SH-SY5Y (cell line): Measurements from ENCODE around the gene ERFL.

Experiments
- GATA2 ChIP-seq: IDR thresholded peaks from 2 replicates; pipeline ENCODE4 v1.6.1; 2011; ENCODE audit warnings: mild to moderate bottlenecking, low read depth, low read length
- GATA3 ChIP-seq: IDR thresholded peaks from 2 replicates; pipeline ENCODE4 v1.6.1; 2011; ENCODE audit warnings: low read depth, mild to moderate bottlenecking, low read length, moderate library complexity

ERFL gene

GRCh38 chr19:41877916-41878905 is 50.0 kb downstream of the ERFL start:
- TF ChIP-seq GATA3 (no peak), GATA2 (no peak)

DNA sequence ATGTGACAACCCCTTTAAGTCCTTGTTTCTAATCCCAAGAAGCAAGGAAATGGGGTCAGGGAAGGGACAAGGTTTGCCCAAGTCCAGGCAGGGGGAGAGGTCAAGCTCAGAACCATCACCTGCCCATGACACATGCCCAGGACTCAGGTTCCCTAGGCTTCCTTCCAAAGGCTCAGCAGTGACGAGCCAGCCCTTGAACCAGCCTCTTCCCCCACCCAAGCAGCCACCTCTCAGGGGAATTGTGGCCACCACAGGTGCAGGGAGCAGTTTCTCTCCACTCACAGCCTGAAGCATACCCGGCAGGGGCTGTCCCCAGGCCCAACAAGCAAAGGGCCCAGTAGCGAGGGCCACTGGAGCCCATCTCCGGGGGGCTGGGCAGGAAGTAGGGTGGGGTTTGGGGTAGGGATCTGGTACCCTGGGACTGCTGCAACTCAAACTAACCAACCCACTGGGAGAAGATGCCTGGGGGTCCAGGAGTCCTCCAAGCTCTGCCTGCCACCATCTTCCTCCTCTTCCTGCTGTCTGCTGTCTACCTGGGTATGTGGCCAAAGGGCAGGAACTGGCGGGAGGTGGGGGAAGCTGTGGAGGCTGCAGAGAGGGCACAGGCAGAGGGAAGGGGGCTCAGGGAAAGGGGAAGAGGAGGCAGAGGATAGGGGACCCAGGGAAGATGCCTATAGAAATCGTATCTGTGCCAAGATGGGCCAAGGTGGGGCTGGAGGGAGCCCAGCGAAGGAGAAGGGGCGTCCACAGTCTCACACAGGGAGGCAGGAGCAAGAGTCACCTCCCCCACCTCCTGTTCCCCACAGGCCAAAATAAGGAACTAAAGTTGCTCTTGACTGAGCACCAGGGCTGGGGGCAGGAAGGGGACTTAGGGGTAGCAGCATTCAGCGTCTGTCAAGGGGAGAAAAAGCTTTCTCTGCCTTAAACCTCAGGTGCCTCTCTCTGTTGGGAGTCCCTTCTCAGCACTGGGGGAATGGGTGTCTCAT is 51.1 kb downstream of the ERFL start, which contains the start of gene CD79A:
CD79A (plus strand) TSS at position 433 of the 986 bp plus-strand sequence; CDS start at position 459, 26 bp downstream.
- no peak for TF ChIP-seq GATA3
- TF ChIP-seq GATA2: no peak

DNA sequence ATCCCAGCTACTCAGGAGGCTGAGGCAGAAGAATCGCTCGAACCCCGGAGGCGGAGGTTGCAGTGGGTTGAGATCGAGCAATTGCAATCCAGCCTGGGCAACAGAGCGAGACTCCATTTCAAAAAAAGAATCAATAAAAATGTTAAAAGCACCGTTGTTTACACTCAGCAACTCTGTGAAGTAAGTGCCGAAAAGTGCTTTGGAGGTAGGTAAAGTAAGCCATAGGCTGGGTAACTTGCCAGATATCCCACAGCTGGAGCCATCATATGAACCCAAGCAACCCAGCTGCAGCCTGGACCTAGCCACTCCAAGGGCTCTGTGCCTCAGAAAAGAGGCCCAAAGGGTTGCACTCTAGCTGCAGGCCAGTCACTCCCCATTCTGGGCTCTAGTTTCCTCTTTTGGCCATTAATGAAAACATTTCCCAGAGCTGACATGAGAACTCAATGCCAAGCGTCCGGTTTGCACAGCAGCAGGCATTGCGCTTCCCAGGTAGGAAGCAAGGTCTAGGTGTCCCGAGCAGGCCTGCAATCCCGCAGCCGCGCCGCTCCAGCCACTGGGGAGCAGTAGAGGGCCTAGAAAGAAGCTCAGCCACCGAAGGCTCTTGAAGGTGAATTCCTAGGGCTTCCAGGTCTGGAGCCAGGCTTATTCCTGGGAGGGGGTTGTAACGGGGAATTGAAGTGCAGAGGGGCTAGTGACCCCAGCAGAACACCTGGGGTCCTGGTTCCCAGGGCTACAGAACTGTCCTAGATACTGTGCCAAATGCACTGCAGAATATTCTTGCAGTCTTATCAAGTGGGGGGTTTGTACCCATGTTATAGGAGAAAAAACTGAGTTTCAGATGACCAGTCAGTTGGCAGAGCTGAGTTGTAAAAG is 55.2 kb downstream of the ERFL start:
- TF ChIP-seq GATA3: no peak
- TF ChIP-seq GATA2: no peak

GRCh38 chr19:41872384-41872774 is 55.9 kb downstream of the ERFL start:
- TF ChIP-seq GATA2 (no peak), GATA3 (no peak)

- no peak for TF ChIP-seq GATA3
- no peak for TF ChIP-seq GATA2
Measured at GRCh38 chr19:41871573-41872383, 56.5 kb downstream of the ERFL start.

- no peak for TF ChIP-seq GATA2
- TF ChIP-seq GATA3: no peak
Measured at GRCh38 chr19:41870401-41870873, 57.8 kb downstream of the ERFL start.

DNA sequence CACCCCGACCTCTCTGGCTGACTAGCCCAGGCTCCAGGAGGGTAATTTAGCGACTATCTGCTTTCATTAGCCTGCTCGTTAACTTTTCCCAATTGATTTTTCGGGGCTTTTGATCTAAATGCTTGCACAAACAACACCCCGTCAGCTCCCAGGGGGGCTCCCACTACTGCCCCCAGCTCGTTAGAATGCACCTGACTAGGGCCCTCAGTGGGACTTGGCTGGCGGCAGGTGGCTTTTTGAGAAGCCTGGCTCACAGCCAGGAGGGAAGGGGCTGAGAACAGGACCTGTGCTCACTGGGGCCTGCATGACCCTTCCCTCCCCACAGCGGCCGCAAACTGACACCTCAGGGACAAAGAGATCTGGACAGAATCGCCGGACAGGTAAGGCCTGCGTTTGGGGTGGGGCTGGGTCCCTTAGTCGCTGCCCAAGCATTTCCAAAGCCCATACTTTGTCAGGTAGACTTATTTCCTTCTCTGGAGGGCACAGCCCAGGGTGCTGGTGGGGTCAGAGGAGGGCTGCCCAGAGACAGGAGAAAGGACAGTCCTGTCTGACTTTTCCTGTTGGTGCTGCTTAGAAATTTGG is 58.8 kb downstream of the ERFL start:
- no peak for TF ChIP-seq GATA3
- no peak for TF ChIP-seq GATA2

DNA sequence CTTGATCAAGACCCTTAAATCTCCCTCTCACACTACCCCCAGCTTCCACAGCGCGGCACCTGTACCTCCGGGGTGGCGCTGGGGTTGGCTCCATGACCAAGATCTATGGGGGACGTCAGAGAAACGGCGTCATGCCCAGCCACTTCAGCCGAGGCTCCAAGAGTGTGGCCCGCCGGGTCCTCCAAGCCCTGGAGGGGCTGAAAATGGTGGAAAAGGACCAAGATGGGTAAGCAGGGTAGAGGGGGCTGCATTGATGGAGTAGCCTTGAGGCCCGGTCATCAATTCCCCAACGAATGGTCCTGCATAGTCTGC is 59.3 kb downstream of the ERFL start:
- TF ChIP-seq GATA3 (no peak), GATA2 (no peak)

- TF ChIP-seq GATA2 (no peak), GATA3 (no peak)
Measured at GRCh38 chr19:41868120-41868988, 59.9 kb downstream of the ERFL start.

DNA sequence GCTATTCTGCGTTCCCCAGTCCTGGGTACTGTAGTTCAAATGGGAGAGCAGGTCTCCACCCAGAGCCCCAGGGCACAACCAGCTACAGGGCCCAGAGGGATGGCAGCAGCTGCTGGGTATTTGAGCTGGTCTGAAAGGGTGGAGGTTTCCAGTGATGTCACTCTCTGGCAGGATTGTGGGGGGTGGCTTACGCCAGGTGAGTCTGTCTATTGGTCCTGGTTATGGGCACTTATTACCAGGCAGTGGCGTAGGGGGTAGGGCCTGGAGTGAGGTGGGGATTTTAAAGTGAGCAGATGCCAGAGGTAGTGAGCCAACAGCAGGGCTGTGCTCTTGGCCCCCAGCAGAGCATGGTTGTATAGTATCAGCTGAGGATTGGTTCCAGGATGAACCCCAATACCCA is 62.0 kb downstream of the ERFL start:
- TF ChIP-seq GATA3: no peak
- TF ChIP-seq GATA2: no peak

DNA sequence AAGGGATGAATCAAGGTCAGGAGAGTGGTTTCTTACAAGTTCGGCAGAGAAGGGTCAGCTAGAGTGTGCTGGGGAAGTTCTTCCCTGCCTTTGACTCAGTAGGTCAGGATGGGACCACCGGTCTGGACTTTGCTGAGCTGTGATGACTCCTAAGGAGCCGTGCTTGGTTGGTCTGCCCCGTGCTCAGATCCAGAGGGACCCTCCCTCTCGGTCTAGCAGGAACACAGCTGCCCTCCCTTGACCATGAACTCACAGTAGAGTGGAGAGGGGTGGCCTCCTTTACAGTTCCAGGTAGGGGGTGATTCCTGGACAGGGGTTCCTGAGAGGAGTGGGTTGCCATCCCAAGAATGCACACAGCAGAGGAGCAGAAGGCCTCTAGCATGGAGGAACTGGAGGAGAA is 63.9 kb downstream of the ERFL start:
- TF ChIP-seq GATA2 (no peak), GATA3 (no peak)
